Stimulated activated CD8-positive, alpha-beta memory T cell treated with anti-CD3 and anti-CD28 coated beads, Interleukin-7, amount 100 ng/mL, for 48 hours (primary cell): ENCODE results near the gene SOX18.
"Not testable (repeated sequence)": the region's sequence is repeated elsewhere in the genome, so short reads cannot be mapped to it uniquely, and the experiment has no call there.

Source experiments
- DNase-seq, 2 donors: peaks; one replicate each; pipeline ENCODE4 v3.0.0-alpha.2; 2020; ENCODE audit warnings: low read depth in 1 of 2; ENCODE audit errors: extremely low read depth in 1 of 2

SOX18 gene

DNA sequence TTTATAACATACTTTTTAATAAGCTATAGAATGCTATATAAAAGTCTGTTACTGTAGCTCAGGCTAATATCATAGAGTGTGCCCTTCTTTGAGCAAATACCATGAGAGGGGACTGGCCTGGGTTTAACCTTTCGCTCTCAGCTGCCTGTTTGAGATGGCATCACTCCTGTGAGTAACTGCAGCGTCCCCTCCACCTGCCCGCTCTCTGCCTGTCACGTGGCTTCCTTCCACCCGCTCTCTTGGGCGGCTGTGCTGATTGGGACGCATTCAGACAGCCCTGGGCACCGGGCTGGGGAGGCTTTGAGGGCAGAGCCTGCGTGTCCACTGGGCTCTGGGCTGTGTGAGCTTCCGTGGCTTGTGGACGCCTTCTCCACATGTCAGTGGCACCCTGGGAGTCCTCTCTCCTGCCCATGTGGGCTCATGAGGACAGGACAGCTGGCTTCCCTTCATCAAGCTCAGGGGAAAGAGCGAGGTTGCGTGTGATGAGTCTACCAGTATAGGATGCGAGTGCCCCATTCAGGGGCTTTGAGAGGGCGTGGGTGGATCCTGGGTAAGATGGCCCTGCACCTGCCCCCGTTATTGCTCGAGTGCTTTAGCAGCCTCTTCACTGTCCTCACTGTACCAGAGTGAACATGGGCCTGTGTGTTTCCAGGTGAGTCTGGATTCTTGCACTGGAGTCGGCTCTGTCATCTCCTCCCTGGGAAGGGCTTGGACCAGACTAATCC, 24.2 kb downstream of the SOX18 start:
- DNase-seq = no peak

DNA sequence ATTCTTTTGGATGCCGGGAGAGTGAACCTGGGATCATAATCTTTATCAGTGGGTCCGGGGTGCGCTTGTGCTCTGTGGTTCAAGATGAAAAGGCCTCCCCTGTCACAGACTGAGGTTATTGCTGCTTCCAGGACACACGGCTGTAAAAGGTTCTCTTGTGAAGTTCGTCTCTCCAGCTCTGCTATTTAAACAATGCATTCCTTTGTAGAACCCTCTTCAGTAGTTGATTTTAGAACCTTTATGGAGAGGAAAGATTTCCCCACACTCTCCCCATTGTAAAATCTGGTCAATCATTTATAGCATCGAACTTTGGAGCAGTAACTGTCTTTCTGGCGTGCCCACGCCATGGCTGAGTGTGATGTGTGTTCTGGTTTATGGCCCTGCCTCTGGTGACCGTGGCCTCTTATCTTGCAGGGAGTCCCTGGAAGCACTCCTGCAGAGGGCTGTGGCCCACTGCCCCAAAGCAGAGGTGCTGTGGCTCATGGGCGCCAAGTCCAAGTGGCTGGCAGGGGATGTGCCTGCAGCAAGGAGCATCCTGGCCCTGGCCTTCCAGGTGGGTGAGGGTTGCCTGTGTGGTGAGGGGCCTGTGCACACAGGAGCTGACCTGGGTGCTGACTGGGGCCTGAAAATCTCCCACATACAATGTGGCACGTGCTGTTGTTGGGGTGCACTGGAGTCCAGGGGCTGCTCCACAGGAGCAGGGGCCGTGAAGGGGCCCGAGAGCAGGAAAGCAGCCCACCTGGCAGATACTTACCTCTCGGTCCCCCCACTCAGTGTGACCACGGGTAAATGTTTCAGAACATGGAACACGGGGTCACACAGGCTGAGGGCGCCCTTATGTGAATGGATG, 25.1 kb downstream of the SOX18 start:
- DNase-seq = no peak

DNA sequence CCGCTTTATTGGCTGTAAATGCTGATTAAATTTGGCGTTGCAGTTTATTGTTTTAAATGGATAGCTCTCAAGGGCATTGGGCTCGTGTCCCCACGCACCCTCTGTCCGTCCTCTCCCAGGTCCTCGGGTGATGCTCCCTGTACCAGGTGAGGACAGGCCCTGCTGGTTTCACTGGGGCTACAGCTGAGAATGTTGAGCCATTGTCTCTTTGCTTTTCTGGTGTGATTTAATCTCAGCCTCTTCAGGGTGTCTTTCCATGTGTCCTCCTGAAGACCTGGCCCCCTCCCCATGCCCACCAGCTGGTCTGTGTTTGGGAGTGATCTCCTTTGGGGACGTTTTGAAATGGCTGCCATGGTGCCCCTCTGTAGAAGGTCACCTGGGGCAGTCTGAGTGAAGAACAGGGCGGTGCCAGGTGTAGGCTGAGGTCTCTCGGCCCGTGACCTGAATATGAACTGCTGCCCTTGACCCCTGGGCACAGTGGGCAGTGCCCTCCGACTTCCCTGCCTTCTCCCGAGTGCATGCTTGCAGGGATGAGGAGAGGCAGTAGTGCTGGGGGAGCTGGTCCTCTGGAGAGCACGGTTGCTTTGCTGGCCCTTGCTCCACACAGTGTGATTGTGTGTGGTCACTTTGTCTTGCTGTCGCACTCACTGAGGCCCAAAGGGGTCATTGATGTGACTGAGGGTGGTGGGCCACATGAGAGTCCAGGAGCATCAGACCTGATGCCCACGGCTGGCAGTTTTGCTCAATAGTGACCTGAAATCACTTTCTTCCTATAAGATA, 25.9 kb downstream of the SOX18 start:
- DNase-seq = no peak

DNA sequence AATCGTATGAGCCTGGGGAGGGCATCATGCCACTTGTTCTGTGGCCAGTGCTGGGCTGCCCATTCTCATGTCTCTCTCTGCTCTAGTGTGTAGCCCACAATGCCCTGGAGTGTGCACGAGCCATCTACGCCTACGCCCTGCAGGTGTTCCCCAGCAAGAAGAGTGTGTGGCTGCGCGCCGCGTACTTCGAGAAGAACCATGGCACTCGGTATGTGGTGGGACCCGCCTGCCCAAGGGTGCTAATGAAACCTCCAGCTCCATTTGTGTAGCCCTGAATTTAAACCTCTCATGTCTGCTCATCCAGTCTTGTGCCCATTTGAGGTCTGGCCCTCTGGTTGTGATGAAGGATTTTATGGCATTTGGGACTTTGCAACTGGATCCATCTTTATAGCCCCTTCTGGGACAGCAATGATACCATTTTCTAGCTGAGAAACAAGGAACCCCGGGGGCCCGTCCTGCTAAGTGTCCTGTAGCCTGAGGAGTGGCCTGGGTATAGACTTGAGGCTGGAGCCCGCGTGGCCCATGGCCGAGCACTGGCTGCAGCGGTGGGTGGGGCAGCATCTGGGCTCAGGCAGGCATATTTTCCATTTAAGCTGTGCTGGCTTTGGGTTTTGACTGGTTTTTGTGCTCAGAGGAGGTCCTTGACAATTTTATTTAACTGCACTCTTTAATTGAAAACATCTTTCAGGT, 26.6 kb downstream of the SOX18 start:
- no peak for DNase-seq

DNA sequence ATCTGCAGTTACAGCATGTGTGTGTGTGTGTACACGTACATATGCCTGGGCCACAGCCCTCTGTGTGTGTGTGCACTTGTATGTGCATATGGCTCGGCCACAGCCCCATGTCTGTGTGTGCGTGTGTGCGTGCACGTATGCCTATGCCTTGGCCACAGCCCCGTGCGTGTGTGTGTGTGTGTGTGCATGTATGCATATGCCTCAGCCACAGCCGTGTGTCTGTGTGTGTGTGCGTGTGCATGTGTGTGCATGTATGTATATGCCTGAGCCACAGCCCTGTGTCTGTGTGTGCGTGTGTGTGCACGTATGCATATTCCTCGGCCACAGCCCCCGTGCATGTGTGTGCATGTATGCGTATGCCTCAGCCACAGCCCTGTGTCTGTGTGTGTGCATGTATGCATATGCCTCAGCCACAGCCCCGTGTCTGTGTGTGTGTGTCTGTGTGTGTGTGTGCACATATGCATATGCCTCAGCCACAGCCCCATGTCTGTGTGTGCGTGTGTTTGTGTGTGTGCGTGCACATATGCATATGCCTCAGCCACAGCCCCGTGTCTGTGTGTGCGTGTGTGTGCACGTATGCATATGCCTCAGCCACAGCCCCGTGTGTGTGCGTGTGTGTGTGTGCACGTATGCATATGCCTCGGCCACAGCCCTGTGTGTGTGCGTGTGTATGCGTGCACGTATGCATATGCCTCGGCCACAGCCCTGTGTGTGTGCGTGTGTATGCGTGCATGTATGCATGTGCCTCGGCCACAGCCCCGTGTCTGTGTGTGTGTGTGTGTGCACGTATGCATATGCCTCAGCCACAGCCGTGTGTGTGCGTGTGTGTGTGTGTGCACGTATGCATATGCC, 28.1 kb downstream of the SOX18 start:
- DNase-seq = no peak

DNA sequence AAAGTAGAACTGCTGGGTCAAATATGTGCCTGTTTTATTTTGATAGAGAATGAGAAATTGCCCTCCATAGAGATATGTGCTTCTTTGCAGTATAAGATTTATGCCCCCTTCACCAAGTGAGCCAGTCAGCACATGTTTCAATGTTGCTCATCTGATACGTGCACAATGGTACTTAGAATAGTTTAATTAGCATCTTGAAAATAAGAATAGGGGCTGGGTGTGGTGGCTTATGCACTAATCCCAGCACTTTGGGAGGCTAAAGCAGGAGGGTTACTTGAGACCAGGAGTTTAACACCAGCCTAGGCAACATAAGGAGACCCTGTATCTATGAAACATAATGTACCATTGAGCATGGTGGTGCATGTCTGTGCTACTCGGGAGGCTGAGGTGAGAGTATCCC, 33.8 kb downstream of the SOX18 start:
- DNase-seq = no peak

DNA sequence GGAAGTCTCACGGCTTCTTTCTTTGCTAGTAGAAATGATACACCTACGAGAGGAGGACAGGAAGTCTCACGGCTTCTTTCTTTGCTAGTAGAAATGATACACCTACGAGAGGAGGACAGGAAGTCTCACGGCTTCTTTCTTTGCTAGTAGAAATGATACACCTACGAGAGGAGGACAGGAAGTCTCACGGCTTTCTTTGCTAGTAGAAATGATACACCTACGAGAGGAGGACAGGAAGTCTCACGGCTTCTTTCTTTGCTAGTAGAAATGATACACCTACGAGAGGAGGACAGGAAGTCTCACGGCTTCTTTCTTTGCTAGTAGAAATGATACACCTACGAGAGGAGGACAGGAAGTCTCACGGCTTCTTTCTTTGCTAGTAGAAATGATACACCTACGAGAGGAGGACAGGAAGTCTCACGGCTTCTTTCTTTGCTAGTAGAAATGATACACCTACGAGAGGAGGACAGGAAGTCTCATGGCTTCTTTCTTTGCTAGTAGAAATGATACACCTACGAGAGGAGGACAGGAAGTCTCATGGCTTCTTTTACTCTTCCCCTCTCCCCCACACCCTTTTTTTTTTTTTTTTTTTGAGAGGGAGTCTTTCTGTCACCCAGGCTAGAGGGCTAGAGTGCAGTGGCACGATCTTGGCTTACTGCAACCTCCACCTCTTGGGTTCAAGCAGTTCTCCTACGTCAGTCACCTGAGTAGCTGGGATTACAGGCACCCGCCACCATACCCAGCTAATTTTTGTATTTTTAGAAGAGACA, 36.9 kb downstream of the SOX18 start:
- DNase-seq = not testable (repeated sequence)

DNA sequence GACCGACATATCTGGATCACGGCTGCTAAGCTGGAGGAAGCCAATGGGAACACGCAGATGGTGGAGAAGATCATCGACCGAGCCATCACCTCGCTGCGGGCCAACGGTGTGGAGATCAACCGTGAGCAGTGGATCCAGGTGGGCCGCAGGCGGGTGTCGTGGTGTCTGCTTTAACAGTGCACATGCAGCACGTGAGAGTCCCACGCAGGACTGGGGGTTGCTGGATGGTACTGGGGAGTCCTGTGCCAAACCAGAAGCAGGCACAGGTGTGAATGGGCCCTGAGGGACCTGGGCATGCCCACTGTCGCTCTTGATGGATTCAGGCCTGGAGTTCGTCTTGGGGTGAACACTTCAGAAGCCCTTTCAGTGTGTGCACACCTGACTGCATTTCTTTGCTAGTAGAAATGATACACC, 38.1 kb downstream of the SOX18 start:
- no peak for DNase-seq

DNA sequence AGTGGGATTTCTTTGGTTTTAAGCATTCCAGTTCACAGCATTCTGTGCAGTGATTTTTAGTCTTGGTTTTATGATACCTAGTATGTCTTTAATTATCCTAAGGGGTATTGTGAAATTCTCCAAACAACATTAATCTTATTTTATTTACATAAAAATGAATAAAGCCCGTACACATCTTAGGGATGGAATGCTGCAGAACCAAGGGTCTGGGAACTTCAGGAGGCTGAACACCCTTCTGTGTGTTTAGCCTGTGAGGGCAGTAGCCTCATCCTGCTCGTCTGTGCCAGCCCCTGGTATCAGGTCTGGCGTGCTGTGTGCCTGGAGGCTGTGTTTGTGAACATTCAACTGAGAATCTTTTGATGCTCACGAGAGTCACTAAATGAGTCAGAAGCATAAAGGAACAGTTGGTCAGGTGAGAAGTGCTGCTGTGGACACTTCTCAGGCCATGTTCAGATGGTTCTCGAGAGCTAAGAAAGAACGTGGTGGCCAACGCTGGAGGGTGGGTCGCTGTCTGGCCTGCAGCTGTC, 38.7 kb downstream of the SOX18 start:
- DNase-seq = no peak

DNA sequence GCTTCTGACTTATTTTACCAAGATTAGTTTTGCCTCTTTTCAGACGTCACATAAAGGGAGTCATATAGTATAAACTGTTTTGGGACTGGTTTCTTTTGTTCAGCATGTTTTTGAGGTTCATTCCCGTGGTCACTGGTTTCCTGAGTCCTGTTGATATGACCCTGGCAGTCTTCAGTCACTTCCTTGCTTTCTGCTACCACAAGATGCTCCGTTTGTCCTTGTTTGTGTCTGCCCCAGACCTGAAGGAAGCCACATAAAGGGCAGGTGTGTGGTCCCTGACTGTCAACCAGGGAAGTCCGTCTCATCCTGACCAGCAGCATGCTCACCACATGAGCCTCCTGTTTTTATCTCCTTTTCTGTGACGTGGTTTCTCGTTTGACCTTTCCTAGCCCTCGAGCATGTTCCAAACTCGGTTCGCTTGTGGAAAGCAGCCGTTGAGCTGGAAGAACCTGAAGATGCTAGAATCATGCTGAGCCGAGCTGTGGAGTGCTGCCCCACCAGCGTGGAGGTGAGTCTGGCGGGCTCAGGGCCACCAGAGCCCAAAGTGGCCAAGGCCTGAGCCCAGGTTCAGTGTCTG, 39.5 kb downstream of the SOX18 start:
- no peak for DNase-seq

DNA sequence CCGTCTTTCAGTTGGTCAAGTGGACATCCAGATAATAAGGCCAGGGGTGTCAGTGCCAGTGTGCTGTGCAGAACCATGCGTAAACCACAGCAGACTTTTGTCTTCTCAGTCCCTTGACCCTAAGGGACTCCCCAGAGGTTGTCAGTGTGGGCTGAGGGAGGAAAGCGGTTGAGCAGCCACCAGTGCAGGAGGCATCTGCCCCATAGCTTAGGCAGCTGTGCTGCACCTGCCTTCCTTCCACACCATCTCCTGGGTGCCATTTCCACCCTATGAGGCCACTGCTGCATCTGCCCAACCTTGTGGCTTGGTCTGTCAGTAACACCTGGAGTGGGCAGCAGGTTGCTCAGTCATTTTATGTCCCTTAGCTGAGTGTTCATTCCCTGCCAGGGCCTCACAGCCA, 42.5 kb downstream of the SOX18 start:
- no peak for DNase-seq

DNA sequence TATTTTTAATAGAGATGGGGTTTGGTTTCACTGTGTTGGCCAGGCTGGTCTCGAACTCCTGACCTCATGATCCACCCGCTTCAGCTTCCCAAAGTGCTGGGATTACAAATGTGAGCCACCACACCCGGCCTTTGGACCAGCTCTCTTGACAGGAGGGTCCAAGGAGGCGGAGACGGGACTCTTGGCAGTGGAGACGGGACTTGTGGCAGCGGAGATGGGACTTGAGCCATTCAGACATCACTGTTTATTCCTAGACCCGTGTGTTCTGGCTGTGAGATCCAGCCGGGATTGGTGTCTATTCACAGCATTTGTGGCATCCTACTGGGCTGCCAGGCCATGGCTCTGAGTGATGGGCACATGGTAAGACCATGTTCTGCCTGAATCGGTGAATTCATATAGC, 42.9 kb downstream of the SOX18 start:
- no peak for DNase-seq

DNA sequence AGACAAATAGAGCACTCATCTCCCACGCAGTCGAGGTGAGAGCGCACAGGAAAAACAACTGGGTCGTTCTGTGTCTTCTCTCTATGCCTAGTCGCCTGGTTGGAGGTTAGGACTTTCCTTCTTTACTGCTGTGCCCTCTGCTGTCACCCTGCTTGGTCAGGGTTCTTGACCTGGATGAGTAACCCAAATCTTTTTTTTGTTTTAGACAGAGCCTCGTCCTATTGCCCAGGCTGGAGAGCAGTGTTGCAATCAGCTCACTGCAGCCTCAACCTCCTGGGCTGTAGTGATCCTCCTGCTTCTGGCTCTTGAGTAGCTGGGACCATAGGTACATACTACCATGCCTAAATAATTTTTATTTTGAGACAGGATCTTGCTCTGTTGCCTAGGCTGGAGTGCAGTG, 44.0 kb downstream of the SOX18 start:
- DNase-seq = no peak

DNA sequence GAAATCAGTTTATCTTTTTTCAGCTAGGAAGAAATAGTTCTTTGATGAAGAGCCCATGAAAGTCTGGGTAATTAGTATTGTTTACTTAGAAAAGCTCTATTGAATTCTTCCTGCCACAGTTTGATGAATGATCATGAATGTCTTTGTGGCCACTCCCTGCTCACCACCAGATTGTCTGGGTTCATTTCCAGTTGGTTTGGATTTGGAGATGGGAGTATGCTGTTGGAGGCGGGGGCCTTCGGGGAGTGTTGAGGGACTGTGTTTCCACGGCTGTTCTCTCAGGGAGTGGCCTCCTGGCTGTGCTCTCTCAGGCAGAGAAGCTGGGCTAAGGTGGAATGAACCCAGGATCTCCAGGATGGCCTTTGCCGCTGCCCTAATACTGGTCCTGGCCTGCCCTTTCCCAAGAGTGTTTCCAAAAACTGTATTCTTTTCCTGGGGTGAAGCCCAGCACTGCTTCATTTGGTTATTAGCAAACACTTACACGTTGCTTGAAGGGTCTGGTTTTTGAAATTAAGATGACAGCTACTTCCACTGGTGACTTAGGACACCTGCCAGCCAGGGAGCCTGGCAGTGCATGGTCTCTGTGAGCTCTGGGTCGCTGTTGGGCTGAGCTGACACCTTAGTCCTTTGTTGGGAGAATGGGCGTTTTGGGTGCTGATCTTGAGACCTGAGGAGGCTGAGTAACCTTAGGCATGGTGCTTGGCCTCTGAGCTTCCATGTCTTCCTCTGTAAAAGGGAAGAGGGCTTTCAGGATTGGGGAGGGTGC, 45.3 kb downstream of the SOX18 start:
- no peak for DNase-seq

DNA sequence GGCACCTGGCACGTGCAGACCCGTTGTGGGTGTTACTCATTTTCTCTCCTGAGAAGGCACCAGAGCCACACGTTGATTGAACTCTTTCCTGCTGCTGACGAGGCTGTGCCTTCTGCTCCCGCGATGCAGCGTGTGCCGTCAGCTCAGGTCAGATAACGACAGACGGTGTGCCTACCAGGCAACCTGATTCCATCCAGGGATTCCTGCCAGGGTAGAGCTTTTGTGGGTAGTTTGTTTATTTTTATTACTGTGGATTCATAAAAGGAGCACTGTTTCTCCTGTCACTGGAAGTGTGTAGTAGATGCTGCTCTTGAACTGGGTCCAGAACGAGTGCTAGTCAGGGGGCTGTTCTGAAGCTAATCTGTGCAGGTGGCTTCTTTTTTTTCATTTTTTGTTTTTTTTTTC, 47.8 kb downstream of the SOX18 start:
- DNase-seq = no peak

DNA sequence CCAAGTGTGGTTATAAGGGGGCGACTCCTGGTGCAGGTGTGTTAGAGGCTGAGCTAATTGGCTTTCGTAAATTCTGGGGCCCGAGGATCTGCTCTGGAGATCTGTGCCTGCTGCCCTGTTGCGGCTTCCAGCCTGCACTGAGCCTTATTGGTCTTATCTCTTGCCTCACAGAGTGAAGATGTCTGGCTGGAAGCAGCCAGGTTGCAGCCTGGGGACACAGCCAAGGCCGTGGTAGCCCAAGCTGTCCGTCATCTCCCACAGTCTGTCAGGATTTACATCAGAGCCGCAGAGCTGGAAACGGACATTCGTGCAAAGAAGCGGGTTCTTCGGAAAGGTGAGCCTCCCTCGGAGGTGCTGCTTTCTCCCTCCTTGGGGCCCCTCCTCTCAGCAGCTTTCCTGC, 48.5 kb downstream of the SOX18 start:
- DNase-seq = no peak
